Type B pancreatic cell (in vitro differentiated cells): ENCODE measurements around the gene CDT1. TPM values are rescaled to one million over a fixed set of nuclear protein-coding genes. Genes with fewer than 3 reads are reported as not detected.

Experiments
- DNase-seq: peaks from one replicate; pipeline ENCODE4 v3.0.0; 2021; ENCODE audit warnings: mixed read lengths; ENCODE audit not compliant: unreplicated experiment; ENCODE audit errors: extremely low spot score
- H3K27ac Mint-ChIP-seq: 2 replicates; pipeline ENCODE4 v1.8.0; 2021; ENCODE audit warnings: mild to moderate bottlenecking, mixed read lengths
- H3K27me3 Mint-ChIP-seq: 2 replicates; pipeline ENCODE4 v1.8.0; 2021; ENCODE audit warnings: mixed read lengths
- H3K36me3 Mint-ChIP-seq: 2 replicates; pipeline ENCODE4 v1.8.0; 2021; ENCODE audit warnings: mixed read lengths
- H3K4me1 Mint-ChIP-seq: one replicate; pipeline ENCODE4 v1.8.0; 2021; ENCODE audit warnings: mixed read lengths; ENCODE audit not compliant: unreplicated experiment
- H3K4me3 Mint-ChIP-seq: 2 replicates; pipeline ENCODE4 v1.8.0; 2021; ENCODE audit warnings: mild to moderate bottlenecking, mixed read lengths
- H3K9me3 Mint-ChIP-seq: 2 replicates; pipeline ENCODE4 v1.8.0; 2021; ENCODE audit warnings: mixed read lengths
- total RNA-seq: library from RNA; stranded (reverse); gene quantifications from 2 replicates; pipeline ENCODE4 v1.2.1, GENCODE V29; 2021; ENCODE audit warnings: low replicate concordance
- TF ChIP-seq, protein P1 (sequence below): fragments of 200-600 bp; sonication (generic); conservative IDR thresholded peaks from 2 replicates; pipeline ENCODE4 v1.5.0; 2021; ENCODE audit warnings: antibody characterized with exemption, mild to moderate bottlenecking

Gene CDT1
- total RNA-seq, 1 donor from 2014 or later = 36.8 TPM

DNA sequence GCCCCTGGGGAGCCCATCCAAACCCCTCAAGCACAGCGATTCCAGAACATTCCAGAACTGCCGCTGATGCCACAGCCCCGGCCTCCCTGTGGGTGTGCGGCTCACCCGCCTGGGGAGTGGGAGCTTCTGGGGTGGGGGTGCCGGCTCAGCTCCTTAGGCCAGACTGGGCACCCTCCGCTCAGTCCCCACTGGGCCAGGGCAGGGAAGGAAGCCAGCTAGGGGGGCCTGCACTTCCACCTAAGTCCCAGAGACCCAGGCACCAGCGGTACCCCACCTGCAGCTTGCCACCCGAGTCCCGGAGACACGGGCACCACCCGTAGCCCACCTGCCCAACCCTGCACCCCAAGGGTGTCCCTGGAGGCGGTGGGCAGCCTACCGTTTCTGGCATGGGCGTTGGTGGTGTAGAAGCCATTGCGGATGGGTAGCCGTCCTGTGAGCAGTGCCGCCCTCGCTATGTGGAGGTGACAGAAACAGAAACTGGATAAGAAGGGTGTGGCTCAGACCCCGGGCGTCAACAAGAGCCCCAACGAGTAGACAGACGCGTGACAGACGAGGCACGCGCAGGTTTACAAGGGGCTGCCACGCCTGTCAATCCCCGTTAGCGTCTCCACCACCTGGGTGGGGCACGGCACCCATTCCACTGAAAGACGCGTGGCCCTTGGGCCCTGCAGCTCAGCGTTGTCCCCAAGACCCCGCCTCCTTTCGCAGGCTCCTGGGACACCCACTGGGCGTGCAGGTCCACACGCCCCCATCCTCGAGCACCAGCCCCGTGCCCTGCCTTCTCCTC is 38.1 kb downstream of the CDT1 start:
- H3K36me3 Mint-ChIP-seq = no peaks in the 10 kb centered on the region
- no peak for DNase-seq
- H3K9me3 Mint-ChIP-seq = no peaks in the 10 kb centered on the region
- TF ChIP-seq, protein P1, sequence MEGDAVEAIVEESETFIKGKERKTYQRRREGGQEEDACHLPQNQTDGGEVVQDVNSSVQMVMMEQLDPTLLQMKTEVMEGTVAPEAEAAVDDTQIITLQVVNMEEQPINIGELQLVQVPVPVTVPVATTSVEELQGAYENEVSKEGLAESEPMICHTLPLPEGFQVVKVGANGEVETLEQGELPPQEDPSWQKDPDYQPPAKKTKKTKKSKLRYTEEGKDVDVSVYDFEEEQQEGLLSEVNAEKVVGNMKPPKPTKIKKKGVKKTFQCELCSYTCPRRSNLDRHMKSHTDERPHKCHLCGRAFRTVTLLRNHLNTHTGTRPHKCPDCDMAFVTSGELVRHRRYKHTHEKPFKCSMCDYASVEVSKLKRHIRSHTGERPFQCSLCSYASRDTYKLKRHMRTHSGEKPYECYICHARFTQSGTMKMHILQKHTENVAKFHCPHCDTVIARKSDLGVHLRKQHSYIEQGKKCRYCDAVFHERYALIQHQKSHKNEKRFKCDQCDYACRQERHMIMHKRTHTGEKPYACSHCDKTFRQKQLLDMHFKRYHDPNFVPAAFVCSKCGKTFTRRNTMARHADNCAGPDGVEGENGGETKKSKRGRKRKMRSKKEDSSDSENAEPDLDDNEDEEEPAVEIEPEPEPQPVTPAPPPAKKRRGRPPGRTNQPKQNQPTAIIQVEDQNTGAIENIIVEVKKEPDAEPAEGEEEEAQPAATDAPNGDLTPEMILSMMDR = no peak
- H3K27me3 Mint-ChIP-seq = no peaks in the 10 kb centered on the region
- H3K27ac Mint-ChIP-seq = no peak overlapping the region
- no peaks in the 10 kb centered on the region for H3K4me1 Mint-ChIP-seq
- no peak overlapping the region for H3K4me3 Mint-ChIP-seq

DNA sequence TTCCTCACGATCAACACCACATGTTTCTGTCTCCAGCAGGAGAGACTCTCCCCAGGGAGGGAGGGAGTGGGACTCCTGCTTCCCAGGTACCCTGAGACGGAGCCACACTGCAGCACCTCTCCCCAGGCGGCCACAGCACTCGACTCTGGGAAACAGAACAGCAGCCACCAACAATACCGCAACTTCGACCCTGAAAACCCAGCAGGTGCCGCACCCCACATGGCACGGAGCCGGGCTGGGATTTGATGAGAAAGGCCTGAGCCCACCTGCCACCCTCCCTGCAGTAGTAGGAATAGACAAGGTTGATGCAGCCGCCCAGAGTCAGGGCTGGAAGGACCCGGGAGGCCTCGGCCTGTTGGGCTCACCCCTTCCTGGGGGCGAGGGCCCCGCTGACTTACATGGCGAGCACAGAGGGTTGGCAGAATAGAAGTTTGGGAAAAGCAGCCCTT is 38.7 kb downstream of the CDT1 start:
- no peaks in the 10 kb centered on the region for H3K27me3 Mint-ChIP-seq
- no peaks in the 10 kb centered on the region for H3K9me3 Mint-ChIP-seq
- no peak overlapping the region for H3K27ac Mint-ChIP-seq
- H3K4me3 Mint-ChIP-seq = no peak overlapping the region
- TF ChIP-seq, protein P1 = no peak
- no peak for DNase-seq
- no peaks in the 10 kb centered on the region for H3K36me3 Mint-ChIP-seq
- no peaks in the 10 kb centered on the region for H3K4me1 Mint-ChIP-seq

DNA sequence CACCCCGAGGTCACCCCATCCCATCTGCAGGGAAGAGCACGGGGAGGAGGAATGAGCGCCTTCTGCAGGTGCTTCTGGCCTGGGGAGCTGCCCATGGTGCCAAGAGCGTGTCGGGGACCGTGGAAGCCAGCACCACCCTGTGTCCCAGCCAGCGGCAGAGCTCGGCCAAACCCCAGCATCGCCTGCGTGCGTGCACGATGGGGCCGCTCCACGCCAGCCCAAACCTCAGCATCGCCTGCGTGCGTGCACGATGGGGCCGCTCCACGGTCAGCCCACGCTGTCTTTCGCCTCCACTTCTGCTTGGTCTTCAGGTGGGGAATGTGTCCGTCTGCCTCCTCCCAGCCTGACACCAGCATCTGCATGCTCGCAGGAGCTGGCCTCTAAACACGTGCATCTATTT is 39.2 kb downstream of the CDT1 start:
- no peak for DNase-seq
- Mint-ChIP-seq H3K27ac (no peak overlapping the region), H3K4me1 (no peaks in the 10 kb centered on the region), H3K4me3 (no peak overlapping the region), H3K27me3 (no peaks in the 10 kb centered on the region), H3K9me3 (no peaks in the 10 kb centered on the region), H3K36me3 (no peaks in the 10 kb centered on the region)
- TF ChIP-seq, protein P1 = no peak

DNA sequence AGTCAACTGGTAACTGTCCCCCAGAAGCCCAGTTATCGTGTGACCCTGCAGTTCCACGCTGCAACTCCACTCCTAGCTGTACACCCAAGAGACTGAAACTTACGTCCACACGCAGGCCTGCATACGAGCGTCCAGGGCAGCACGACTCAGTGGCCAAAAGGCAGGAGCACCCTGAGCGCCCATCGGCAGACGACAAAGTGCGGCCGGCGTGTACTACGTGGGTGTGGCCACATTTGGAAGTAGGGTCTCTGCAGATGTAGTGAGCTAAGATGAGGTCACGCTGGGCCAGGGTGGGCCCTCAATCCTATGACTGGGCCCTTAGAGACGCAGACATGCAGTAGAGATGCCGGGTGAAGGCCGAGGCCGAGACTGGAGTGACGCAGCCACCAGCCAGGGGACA is 39.7 kb downstream of the CDT1 start:
- H3K4me1 Mint-ChIP-seq = no peaks in the 10 kb centered on the region
- H3K9me3 Mint-ChIP-seq = no peaks in the 10 kb centered on the region
- no peak overlapping the region for H3K27ac Mint-ChIP-seq
- no peak overlapping the region for H3K4me3 Mint-ChIP-seq
- TF ChIP-seq, protein P1 = no peak
- no peak for DNase-seq
- H3K36me3 Mint-ChIP-seq = no peaks in the 10 kb centered on the region
- H3K27me3 Mint-ChIP-seq = no peaks in the 10 kb centered on the region

DNA sequence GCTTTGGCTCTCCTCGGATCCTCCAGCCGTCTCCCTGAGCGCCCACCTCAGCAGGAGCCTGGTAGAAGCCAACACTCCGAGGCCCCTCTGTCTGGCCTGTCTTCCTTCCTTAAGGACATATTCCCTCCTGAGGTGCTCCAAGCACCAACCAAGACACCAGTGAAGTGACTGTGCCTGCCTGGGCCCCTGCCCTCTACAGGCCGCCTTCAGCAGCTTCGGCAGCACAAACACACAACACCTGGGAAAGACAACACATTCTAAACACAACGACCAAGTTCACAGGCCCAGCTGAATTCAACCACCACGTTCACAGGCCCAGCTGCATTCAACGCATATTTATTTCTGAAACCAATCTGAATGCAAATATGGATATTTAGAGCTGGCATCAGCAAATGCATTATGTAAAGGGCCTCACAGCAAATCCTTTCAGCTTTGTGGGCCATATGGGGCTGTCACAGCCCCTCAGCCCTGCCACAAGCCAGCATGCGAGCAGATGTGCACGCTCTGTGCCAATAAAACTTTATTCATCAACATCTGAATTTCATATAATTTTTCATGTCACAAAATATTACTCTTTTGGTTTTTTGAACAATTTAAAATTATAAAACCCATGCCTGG is 40.9 kb downstream of the CDT1 start:
- H3K4me3 Mint-ChIP-seq = no peak overlapping the region
- no peak for DNase-seq
- TF ChIP-seq, protein P1 = peak; percentile 35
- H3K9me3 Mint-ChIP-seq = no peaks in the 10 kb centered on the region
- no peak overlapping the region for H3K27ac Mint-ChIP-seq
- no peaks in the 10 kb centered on the region for H3K36me3 Mint-ChIP-seq
- no peaks in the 10 kb centered on the region for H3K27me3 Mint-ChIP-seq
- H3K4me1 Mint-ChIP-seq = no peaks in the 10 kb centered on the region
